SJSA1 (cell line): ENCODE results near the gene MARF1. TPM values are rescaled to one million over a fixed set of nuclear protein-coding genes. Genes with fewer than 3 reads are reported as not detected.
"Not testable (repeated sequence)": the region's sequence is repeated elsewhere in the genome, so short reads cannot be mapped to it uniquely, and the experiment has no call there.

Experiments used
- DNase-seq, 2 experiments: peaks; one replicate each; pipeline ENCODE4 v3.0.0-alpha.2; 2015 to 2020; ENCODE audit warnings: low spot score in 2 of 2, low read depth in 1 of 2
- H3K27ac ChIP-seq: fragments of 250-450 bp; sonication (Bioruptor Pico); 2 replicates; pipeline ENCODE4 v1.5.1; 2020; ENCODE audit warnings: mild to moderate bottlenecking, moderate library complexity
- H3K27me3 ChIP-seq: fragments of 250-450 bp; sonication (Bioruptor Pico); replicated peaks from 2 replicates; pipeline ENCODE4 v1.5.1; 2020; ENCODE audit warnings: mild to moderate bottlenecking, moderate library complexity
- H3K36me3 ChIP-seq: fragments of 250-450 bp; sonication (Bioruptor Pico); 2 replicates; pipeline ENCODE4 v1.5.1; 2020; ENCODE audit warnings: mild to moderate bottlenecking
- H3K4me1 ChIP-seq: fragments of 250-450 bp; sonication (Bioruptor Pico); replicated peaks from 2 replicates; pipeline ENCODE4 v1.6.1; 2021; ENCODE audit warnings: mild to moderate bottlenecking
- H3K4me3 ChIP-seq: fragments of 250-450 bp; sonication (Bioruptor Pico); 2 replicates; pipeline ENCODE4 v1.5.1; 2020; ENCODE audit warnings: mild to moderate bottlenecking
- H3K9me3 ChIP-seq: fragments of 250-450 bp; sonication (Bioruptor Pico); replicated peaks from 2 replicates; pipeline ENCODE4 v1.5.1; 2020; ENCODE audit warnings: mild to moderate bottlenecking
- total RNA-seq: library from RNA; depleted of rRNA; stranded (reverse); fragments of >200 nt; shearing (Covaris generic); gene quantifications from 2 replicates; pipeline ENCODE4 v1.2.3, GENCODE V29; 2014; rRNA removed

The MARF1 gene
- total RNA-seq, 1 experiment from 2014 or later, result 5.8 TPM

DNA sequence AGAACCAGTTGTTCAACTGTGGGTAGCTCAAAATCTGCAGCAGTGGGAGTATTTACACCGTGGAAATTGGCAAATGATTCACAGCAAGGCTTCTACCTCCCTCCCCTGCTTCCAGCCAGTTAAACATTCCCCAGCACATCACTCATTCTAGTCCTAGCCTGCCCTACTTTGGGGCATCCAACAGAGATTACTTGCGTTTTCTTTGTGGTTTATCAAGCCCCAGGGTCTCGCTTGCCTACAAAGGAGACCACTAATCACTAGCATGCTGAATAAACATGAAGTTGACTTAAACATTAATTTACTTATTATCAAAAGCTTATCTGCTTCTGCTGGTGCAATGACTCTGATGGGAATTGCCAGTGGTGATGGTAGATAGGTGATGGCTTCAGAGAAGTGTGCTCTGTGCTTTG is 94.5 kb downstream of the MARF1 start:
- Histone ChIP-seq H3K27me3 (no peaks in the 10 kb centered on the region), H3K36me3 (no peaks in the 10 kb centered on the region), H3K4me1 (no peaks in the 10 kb centered on the region), H3K27ac (no peak overlapping the region), H3K4me3 (no peak overlapping the region), H3K9me3 (no peaks in the 10 kb centered on the region)
- no peak for DNase-seq

DNA sequence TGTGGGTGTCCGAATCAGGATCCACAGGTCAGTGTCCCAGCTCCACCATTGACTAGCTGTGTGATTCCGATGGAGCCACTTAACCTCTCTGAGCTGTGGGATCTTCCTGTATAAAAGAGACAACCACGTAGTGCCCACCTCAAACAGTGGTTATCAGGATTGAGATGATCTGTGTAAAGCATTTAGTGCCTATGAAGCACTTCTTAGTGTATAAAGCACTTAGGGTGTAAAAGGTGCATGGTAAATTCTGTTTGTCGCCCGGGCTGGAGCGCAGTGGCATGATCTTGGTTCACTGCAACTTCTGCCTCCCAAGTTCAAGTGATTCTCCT is 95.2 kb downstream of the MARF1 start:
- DNase-seq, result no peak

DNA sequence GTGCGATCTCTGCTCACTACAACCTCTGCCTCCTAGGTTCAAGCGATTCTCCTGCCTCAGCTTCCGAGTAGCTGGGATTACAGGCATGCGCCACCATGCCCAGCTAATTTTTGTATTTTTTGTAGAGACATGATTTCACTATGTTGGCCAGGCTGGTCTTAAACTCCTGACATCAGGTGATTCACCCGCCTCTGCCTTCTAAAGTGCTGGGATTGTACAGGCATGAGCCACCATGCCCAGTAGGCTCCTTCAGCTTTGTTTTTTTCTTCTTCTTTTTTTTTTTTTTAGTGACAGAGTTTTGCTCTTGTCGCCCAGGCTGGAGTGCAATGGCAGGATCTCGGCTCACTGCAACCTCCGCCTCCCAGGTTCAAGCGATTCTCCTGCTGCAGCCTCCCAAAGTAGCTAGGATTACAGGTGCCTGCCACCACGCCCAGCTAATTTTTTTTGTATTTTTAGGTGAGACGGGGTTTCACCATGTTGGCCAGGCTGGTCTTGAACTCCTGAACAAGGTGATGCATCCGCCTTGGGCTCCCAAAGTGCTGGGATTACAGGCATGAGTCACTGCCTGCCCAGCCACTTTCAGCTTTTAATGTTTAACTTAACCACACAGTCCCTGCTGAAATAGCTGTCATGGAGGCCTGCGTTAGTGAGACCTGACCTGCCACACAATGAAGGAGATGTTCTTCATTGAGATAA is 95.7 kb downstream of the MARF1 start:
- H3K4me1 ChIP-seq, H3K9me3 ChIP-seq, H3K4me3 ChIP-seq, H3K27me3 ChIP-seq, DNase-seq, H3K36me3 ChIP-seq, H3K27ac ChIP-seq: not testable (repeated sequence)

More for the DNA sequence above, 95.2 kb downstream of the MARF1 start:
- H3K27ac ChIP-seq, result no peak overlapping the region
- no peak overlapping the region for H3K4me3 ChIP-seq
- H3K27me3 ChIP-seq, result no peaks in the 10 kb centered on the region
- H3K9me3 ChIP-seq, result no peaks in the 10 kb centered on the region
- H3K36me3 ChIP-seq, result no peaks in the 10 kb centered on the region
- no peaks in the 10 kb centered on the region for H3K4me1 ChIP-seq

DNA sequence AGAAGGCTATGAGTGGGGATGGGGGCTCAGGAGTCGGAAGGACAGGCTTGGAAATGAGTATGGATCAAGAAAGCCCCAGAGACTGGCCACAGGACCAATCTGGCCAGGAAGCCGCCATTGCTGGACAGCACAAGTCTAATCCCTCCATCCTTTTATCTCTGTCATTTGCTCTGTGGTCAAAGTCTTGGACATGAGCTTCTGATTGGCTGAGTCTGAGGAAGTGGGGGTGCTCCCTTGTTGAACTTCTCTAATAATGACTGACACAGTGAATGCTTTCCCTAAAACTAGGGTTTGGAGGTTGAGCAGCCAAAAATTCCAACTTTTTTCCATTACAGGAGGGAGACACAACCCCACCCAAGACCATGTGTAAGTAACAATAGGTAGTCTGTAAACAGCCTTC is 97.4 kb downstream of the MARF1 start:
- H3K9me3 ChIP-seq, result no peaks in the 10 kb centered on the region
- no peak for DNase-seq
- H3K4me1 ChIP-seq, result no peaks in the 10 kb centered on the region
- H3K27ac ChIP-seq, result no peak overlapping the region
- no peak overlapping the region for H3K4me3 ChIP-seq
- no peaks in the 10 kb centered on the region for H3K36me3 ChIP-seq
- no peaks in the 10 kb centered on the region for H3K27me3 ChIP-seq

DNA sequence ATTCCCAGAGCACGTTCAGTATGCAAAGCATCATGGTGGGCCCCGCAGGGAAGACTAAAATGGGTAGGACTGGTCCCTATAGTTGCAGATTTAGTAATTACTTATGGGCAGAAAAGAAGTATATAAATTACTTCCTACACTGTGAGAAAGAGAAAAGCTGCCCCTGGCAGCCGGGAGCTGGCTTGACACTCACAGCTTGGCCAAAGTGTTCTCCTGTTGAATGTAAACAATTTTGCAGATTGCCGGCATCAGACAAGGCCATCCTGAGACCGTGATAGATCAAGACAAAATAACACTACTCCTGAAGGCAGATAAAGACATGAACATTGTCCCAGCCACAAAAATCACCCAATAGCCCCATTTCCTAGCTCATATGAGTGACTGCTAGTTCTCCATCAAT is 98.5 kb downstream of the MARF1 start:
- H3K9me3 ChIP-seq, result no peaks in the 10 kb centered on the region
- no peaks in the 10 kb centered on the region for H3K27me3 ChIP-seq
- H3K36me3 ChIP-seq, result no peaks in the 10 kb centered on the region
- H3K27ac ChIP-seq, result no peak overlapping the region
- no peak overlapping the region for H3K4me3 ChIP-seq
- H3K4me1 ChIP-seq, result no peaks in the 10 kb centered on the region
- no peak for DNase-seq

Other genes starting within 250 kb of the MARF1 start
- gene MPV17L, start 247.4 kb downstream of the MARF1 start, total RNA-seq, result 0.29 TPM in 1 of 2 replicates, not detected in the other
- 29.1 and 34.6 TPM in 2 replicates for gene BMERB1, start 208.6 kb downstream of the MARF1 start, total RNA-seq
- gene NDE1, start 7.1 kb upstream of the MARF1 start, total RNA-seq, result 61.8 and 94.0 TPM in 2 replicates
- 0.03 and 0.16 TPM in 2 replicates for gene MYH11, start 213.9 kb upstream of the MARF1 start, total RNA-seq
- gene CEP20, start 245.4 kb upstream of the MARF1 start, total RNA-seq, result 142 and 150 TPM in 2 replicates